Panc1 (cell line): ENCODE results near the gene PIK3AP1.

ENCODE experiments used
- CTCF ChIP-seq: fragments of 450-650 bp; IDR thresholded peaks from 2 replicates; pipeline ENCODE4 v1.5.1; 2017; ENCODE audit warnings: mild to moderate bottlenecking
- POLR2AphosphoS5 ChIP-seq: IDR thresholded peaks from 2 replicates; pipeline ENCODE4 v1.6.1; 2012; ENCODE audit warnings: mild to moderate bottlenecking, low read depth, low read length, moderate library complexity

GRCh38 chr10:96651998-96652431 is 68.3 kb downstream of the PIK3AP1 start:
- TF ChIP-seq CTCF (no peak), POLR2AphosphoS5 (no peak)
